Astrocyte (in vitro differentiated cells and primary cell): ENCODE data around the gene NR5A1.

Source experiments
- CTCF ChIP-seq: IDR thresholded peaks from 2 replicates; pipeline ENCODE4 v1.5.1; 2011; ENCODE audit warnings: low read depth, mild to moderate bottlenecking, inconsistent platforms, low read length, moderate library complexity; ENCODE audit not compliant: insufficient read depth
- EZH2 ChIP-seq: IDR thresholded peaks from 2 replicates; pipeline ENCODE4 v1.6.1; 2012; ENCODE audit warnings: mild to moderate bottlenecking, low read length, inconsistent platforms; ENCODE audit not compliant: insufficient read depth

DNA sequence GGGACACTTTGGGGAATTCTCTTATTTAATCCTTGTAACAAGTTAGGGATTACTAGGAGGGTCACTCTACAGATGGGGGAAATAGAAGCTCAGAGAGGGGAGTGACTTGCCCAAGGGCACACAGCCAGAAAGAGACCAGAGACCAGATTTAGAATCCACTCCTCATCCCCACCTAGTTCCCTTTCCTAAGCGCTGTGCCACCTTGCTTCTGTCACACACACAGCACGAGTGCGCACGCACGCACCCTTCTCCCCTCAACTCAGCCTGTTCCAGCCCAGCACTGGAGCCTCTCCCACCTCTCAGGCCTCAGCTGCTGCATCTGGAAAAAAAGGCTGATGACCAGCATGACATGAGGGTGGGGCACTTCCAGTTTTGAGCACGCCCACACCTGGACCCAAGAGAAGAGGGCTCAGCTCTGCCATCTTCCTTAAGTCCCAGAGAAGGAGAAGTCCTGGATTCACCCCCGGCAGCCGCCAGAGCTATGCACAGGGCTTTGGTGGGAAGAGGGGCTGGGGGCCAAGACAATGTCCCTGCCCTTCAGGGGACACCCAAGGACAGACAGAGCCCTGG, 18.5 kb downstream of the NR5A1 start:
- no peak for TF ChIP-seq CTCF
- TF ChIP-seq EZH2, result no peak
